ENCODE data around the gene FBXO15.

DNA sequence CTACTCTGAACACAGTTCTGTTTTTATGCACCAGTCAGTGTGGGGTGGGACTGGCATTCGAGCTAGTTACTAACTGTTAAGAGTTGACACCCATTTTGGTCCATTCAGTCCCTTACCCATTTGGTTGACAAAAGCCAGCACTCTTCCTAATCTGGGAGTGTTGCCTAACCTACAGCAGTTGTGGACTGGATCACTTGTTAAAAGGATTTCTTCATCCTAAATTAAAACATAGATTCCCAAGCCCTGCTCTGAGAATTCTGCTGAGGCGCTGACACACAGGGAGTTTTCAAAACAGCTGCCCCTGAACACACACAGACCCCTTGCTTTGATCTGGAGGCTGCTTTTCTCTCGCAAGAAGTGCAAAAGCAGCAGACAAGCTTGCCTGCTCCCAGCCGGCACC, 7.1 kb upstream of the FBXO15 start:
- TF ChIP-seq, protein P1, sequence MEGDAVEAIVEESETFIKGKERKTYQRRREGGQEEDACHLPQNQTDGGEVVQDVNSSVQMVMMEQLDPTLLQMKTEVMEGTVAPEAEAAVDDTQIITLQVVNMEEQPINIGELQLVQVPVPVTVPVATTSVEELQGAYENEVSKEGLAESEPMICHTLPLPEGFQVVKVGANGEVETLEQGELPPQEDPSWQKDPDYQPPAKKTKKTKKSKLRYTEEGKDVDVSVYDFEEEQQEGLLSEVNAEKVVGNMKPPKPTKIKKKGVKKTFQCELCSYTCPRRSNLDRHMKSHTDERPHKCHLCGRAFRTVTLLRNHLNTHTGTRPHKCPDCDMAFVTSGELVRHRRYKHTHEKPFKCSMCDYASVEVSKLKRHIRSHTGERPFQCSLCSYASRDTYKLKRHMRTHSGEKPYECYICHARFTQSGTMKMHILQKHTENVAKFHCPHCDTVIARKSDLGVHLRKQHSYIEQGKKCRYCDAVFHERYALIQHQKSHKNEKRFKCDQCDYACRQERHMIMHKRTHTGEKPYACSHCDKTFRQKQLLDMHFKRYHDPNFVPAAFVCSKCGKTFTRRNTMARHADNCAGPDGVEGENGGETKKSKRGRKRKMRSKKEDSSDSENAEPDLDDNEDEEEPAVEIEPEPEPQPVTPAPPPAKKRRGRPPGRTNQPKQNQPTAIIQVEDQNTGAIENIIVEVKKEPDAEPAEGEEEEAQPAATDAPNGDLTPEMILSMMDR (IDR thresholded peaks at IDR 0.05) = no peak
- TF ChIP-seq POLR2A (IDR thresholded peaks at IDR 0.05) = no peak

Data from thyroid gland (tissue), 4 donors.